Colon (tissue), 2 donors: ENCODE measurements around the gene CCDC136.

Source experiments
- FAIRE-seq: peaks from 2 replicates; lab custom pipeline; 2012; peaks lifted over from hg19 to GRCh38; lab: Jason Lieb, UNC
- donor health status: control.
- donor health status: control.

The CCDC136 gene

GRCh38 chr7:128791121-128791971 is at the start of gene CCDC136:
Gene CCDC136, plus strand, starts transcription at chr7:128791968. Its CDS starts 444 bp downstream, at chr7:128792412.
- FAIRE-seq, result no peak

GRCh38 chr7:128742206-128742605 is 49.6 kb upstream of the CCDC136 start:
- no peak for FAIRE-seq

GRCh38 chr7:128743112-128743772 is 48.5 kb upstream of the CCDC136 start:
- FAIRE-seq, result no peak

- FAIRE-seq, result no peak
Observed at GRCh38 chr7:128744366-128744905, 47.3 kb upstream of the CCDC136 start.

GRCh38 chr7:128745706-128746105 is 46.1 kb upstream of the CCDC136 start:
- no peak for FAIRE-seq

GRCh38 chr7:128747327-128748079 is 44.3 kb upstream of the CCDC136 start:
- no peak for FAIRE-seq

- FAIRE-seq, result no peak
Observed at GRCh38 chr7:128752251-128752650, 39.5 kb upstream of the CCDC136 start.

GRCh38 chr7:128755075-128755818 is 36.5 kb upstream of the CCDC136 start:
- no peak for FAIRE-seq

- FAIRE-seq, result no peak
Observed at GRCh38 chr7:128755819-128756476, 35.8 kb upstream of the CCDC136 start.

- FAIRE-seq, result no peak
Observed at GRCh38 chr7:128757203-128757602, 34.6 kb upstream of the CCDC136 start.

- no peak for FAIRE-seq
Observed at GRCh38 chr7:128758553-128758952, 33.2 kb upstream of the CCDC136 start.

GRCh38 chr7:128759242-128759641 is 32.5 kb upstream of the CCDC136 start:
- no peak for FAIRE-seq

- no peak for FAIRE-seq
Observed at GRCh38 chr7:128763541-128763940, 28.2 kb upstream of the CCDC136 start.

GRCh38 chr7:128767475-128768110 is 24.2 kb upstream of the CCDC136 start:
- FAIRE-seq, result no peak

GRCh38 chr7:128770233-128770632 is 21.5 kb upstream of the CCDC136 start:
- FAIRE-seq, result no peak

- FAIRE-seq, result no peak
Observed at GRCh38 chr7:128773604-128774003, 18.2 kb upstream of the CCDC136 start.

- no peak for FAIRE-seq
Observed at GRCh38 chr7:128774029-128774689, 17.6 kb upstream of the CCDC136 start.

- FAIRE-seq, result no peak
Observed at GRCh38 chr7:128774921-128775320, 16.8 kb upstream of the CCDC136 start.

- FAIRE-seq, result no peak
Observed at GRCh38 chr7:128775744-128776474, 15.9 kb upstream of the CCDC136 start, which contains the start of gene OPN1SW. Gene OPN1SW, minus strand, starts transcription at chr7:128775794. Its CDS starts 13 bp downstream, at chr7:128775781.
